GM20431 (cell line): ENCODE results near the gene SEC24C.
"Not testable (repeated sequence)": the region's sequence is repeated elsewhere in the genome, so short reads cannot be mapped to it uniquely, and the experiment has no call there.

Source experiments
- in situ Hi-C: fragments of 300-500 bp; cut with MseI, MboI; formaldehyde crosslinking; loops from one replicate; pipeline ENCODE4 v1.15.0; 2020; ENCODE audit warnings: low sequenced_read_pairs; ENCODE audit not compliant: unreplicated experiment

The SEC24C gene

DNA sequence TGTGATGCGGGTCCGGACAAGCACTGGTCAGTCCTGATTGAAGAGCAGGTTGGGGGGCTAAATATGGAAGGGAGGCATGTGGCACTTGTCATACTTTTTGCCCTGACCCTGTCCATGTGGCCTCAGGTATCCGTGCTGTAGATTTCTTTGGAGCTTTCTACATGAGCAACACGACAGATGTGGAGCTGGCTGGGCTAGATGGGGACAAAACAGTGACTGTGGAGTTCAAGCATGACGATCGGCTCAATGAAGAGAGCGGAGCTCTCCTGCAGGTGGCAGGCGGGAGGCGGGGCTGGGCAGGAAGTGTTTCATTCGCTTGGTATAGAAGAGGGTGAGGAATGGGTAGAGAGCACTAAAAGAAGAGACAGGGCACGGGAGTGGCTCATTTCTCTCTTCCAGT is 24.7 kb downstream of the SEC24C start:
- in situ Hi-C loops = no loop called here

DNA sequence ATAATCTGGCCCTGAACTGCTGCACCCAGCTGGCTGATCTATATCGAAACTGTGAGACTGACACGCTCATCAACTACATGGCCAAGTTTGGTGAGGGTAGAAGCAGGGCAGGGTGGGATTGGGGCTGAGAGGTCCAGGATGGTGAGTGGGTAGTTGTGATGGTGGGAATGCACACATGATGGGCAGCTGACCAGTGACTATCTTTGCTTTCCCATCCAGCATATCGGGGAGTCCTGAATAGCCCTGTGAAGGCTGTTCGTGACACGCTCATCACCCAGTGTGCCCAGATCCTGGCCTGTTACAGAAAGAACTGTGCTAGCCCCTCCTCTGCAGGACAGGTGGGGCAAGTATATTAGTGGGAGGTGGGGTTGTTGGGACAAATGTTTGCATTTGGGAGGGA is 25.2 kb downstream of the SEC24C start:
- in situ Hi-C loops = no loop called here

DNA sequence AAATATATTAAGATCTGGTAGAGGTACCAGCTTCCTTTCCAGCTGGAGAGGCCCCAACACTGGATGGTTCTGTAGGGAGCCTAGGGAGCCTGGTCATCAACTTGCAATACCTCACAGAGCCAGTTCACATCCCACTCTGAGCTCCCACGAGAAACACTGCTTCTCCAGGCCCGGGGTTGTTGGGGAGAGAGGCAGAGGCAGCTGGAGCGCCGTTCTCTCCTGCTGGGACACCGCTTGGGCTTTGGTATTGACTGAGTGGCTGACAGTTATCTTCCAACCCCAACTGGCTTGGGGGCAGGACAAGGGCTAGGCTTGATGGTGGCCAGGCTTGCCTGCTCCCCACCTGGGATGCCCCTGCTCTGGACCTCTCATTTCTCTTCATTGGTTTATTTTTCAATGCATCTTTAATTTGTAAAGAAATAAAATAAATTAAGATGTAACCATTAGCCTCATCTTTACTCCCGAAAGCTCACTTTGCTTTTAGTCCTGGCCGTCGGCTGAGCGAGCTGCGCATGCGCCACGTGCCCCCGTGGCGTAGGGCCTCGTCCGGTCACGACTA is 27.6 kb downstream of the SEC24C start:
- in situ Hi-C loops = no loop called here

DNA sequence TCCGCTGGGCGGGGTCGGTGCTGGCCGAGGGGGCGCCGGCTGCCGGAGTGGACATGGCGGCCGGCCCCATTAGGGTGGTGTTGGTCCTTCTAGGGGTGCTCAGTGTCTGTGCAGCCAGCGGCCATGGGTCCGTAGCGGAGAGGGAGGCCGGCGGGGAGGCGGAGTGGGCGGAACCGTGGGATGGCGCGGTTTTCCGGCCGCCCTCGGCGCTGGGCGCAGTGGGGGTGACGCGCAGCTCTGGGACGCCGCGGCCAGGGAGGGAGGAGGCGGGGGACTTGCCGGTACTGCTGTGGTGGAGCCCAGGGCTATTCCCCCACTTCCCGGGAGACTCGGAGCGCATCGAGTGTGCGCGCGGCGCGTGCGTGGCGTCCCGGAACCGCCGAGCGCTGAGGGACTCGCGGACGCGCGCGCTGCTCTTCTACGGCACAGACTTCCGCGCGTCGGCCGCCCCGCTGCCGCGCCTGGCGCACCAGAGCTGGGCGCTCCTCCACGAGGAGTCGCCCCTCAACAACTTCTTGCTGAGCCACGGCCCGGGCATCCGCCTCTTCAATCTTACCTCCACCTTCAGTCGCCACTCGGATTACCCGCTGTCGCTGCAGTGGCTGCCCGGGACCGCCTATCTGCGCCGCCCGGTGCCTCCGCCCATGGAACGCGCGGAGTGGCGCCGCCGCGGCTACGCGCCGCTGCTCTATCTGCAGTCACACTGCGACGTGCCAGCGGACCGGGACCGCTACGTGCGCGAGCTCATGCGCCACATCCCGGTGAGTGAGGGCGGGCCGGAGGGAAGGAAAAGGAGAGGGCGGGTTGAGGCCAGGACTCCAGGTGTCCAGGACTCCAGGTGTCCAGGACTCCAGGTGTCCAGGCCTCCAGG is 28.3 kb downstream of the SEC24C start:
- in situ Hi-C loops = no loop called here

DNA sequence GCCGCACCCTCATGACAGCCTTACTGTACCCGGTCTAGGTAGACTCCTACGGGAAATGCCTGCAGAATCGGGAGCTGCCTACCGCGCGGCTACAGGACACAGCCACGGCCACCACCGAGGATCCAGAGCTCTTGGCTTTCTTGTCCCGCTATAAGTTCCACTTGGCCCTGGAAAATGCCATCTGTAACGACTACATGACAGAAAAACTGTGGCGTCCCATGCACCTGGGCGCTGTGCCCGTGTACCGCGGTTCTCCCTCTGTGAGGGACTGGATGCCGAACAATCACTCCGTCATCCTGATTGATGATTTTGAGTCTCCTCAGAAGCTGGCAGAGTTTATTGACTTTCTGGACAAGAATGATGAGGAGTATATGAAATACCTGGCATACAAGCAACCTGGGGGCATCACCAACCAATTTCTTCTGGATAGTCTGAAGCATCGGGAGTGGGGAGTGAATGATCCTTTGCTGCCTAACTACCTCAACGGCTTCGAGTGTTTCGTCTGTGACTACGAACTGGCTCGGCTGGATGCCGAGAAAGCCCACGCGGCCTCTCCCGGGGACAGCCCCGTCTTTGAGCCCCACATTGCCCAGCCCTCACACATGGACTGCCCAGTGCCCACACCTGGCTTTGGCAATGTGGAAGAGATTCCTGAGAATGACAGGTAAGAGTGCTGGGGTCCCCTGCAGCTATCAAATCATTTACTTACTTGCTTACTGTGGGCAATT is 29.1 kb downstream of the SEC24C start:
- in situ Hi-C loops = no loop called here

DNA sequence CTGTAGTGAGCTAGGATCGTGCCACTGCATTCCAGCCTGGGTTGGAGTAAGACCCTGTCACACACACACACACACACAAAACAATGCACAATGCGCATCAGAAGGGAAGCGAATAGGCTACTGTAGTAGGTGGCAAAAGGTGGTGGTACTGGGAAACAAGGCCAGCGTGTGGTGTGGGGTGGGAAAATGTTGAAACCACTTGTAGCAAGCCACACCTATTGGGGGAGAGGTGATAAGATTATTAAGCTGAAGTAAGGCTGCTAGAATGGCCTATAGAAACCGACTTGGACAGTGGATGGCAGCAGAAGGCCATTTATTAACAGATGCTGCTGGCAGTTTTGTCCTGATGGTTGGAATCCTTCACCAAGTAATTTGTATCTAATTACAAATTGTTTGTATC is 30.5 kb downstream of the SEC24C start:
- in situ Hi-C loops = no loop called here

DNA sequence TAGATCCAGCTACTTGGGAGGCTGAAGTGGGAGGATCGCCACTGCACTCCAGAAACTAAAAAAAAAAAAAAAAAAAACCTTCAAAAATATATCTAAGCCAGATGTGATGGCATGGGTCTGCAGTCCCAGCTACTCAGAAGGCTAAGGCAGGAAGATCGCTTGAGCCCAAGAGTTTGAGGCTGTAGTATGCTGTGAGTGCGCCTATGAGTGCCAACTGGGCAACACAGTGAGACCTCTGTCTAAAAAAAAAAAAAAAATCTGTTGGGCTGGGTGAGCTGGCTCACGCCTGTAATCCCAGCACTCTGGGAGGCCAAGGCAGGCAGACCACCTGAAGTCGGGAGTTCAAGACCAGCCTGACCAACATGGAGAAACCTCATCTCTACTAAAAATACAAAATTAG is 34.8 kb downstream of the SEC24C start:
- in situ Hi-C loops = no loop called here

DNA sequence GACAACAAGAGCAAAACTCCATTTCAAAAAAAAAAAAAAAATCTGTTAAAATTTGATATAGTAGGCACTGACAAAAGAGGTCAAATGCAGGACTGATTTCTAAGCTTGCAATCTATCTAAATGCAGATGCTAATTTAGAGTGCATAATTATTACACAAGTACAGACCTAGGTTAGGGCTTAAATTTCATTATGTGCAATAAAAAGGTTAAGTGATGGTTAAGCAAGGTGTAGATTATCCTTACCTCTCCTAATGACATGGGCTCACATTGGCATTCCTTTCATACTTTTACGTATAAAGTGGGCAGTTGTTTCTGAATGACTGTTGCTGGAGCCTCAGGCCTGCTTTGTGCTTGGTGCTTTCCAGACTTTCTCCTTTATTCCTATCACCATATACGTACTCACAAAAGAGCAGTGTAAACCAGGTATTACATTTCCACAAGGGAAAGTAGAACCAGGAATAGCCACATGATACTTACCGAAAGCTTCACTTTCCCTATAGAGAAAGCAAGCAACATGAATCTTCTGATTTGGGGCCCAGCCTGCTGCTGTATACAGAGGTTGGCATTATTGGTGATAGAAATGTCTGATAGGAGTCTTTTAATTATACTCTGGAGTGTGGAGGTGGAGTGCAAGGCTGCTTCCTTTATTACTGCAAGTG is 35.5 kb downstream of the SEC24C start:
- in situ Hi-C loops = no loop called here

DNA sequence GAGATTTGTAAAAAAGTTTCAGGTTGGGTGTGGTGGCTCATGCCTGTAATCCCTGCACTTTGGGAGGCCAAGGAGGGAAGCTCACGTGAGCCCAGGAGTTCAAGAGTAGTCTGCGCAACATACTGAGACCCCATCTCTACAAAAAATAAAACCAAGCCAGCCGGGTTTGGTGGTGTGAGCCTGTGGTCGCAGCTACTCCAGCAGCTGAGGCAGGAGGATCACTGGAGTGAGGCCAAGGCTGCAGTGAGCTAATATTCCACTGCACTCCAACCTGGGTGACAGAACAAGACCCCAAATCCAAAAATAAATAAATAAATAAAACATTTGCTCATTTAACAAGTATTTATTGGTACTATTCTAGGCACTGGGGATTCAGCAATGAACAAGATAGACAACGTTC is 36.1 kb downstream of the SEC24C start:
- in situ Hi-C loops = no loop called here

DNA sequence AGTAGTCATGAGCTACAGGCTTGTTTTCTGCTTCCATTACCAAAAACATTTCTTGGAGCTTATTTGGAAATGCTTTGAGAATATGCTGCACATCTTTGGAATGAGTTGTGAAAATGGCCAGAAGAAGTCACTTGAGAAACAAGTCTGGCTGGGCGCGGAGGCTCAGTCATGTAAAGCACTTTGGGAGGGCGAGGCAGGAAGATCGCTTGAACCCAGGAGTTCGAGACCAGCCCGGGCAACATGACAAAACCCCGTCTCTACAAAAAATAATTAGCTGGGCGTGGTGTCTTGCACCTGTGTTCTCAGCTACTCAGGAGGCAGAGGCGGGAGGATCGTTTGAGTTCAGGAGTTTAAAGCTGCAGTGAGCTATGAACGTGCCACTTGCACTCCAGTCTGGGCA is 36.8 kb downstream of the SEC24C start:
- in situ Hi-C loops = no loop called here

DNA sequence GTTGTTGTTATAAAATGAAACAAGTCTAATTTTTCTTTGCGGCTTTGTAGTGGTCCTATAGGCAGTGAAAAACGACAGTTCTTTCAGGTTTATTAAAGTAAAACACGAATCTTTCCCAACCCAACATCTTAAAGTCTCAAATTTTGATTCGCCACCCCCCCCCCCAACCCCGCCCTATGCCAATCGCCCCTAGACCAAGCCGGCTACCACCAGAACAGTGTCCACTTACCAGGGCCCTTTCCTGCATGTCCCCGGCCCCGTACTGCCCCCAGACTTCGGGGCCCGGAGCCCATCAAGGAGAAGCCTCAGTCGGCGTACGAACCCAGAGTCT is 37.3 kb downstream of the SEC24C start:
- in situ Hi-C loops = no loop called here

DNA sequence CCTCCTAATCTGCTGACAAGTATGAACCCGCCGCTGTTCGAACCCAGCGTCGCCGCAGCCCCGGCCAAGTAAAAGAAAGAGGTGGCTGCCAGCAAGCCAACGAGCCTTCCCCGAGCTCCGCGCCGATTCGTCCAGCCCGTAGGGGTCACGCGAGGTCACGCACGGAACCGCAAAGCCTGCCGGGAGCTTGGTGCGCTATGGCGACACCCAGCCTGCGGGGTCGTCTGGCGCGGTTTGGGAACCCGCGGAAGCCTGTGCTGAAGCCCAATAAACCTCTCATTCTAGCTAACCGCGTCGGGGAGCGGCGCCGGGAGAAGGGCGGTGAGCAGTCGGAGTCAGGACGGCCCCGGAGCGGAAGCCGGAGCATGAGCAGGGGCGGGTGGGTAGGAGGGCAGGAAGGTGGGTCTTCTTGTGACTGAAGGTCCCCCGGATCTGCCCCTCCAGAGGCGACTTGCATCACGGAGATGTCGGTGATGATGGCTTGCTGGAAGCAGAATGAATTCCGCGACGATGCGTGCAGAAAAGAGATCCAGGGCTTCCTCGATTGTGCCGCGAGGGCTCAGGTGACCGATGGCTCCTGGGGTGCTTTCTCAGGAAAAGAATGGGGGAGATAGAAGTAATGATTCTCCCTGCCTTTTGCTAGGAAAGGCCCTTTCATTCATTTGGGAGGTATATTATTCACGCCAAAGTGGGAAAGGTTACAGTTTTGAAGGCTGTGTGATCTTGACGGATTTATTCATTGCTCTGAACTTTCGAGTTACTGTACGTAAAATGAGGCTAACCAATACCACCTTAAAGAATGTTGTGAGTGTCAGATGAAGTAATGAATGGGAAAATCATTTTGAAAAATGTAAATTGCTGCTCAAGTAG is 37.9 kb downstream of the SEC24C start, which contains the start of gene CHCHD1:
TSS of gene CHCHD1 (plus strand) at position 170 of the 870 bp plus-strand sequence. CDS start at position 198, 28 bp downstream.
- in situ Hi-C loops = no loop called here

DNA sequence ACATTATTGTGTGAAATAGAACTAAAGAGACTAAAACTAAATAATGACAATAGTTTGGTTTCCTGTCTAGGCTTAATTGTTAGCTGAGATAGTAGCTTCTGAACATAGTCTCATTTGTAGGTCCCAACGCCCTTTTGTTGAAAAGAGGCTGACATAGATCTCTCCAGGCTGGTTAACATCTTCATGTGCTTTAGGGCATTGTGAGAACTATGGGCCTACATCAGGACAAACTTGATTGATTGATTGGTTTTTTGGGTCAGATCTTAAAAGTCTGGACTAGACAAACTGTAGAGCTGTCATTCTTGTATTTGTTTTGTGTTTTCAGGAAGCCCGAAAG is 38.5 kb downstream of the SEC24C start:
- in situ Hi-C loops = no loop called here

DNA sequence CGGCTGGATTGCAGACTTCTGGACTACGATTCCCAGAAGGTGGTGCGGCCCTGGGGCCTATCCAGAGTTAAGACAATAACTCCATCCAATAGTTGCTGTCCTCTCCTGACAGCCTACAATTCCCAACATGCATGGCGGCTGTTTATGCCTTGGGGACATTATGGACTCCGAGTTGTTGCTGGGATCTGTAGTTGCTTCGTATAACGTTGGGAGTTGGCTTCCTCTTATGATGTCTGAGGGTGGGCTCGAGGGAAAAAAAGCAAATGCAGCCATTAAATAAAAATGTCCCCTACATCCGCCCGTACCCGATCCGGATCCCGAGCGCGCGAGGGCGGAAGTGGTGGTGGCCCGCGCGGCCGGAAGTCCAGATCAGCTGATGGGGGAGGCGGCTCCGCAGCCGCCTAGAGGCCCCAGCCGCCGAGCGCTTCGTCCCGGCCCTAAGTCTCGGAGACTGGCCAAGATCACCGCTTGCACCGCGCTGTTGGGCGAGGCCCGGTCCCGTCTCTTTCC is 41.1 kb downstream of the SEC24C start, which contains the start of gene ZSWIM8:
TSS of gene ZSWIM8 (plus strand) at position 396 of the 510 bp plus-strand sequence. CDS start 273 bp downstream, outside the sequence.
- in situ Hi-C loops = no loop called here

DNA sequence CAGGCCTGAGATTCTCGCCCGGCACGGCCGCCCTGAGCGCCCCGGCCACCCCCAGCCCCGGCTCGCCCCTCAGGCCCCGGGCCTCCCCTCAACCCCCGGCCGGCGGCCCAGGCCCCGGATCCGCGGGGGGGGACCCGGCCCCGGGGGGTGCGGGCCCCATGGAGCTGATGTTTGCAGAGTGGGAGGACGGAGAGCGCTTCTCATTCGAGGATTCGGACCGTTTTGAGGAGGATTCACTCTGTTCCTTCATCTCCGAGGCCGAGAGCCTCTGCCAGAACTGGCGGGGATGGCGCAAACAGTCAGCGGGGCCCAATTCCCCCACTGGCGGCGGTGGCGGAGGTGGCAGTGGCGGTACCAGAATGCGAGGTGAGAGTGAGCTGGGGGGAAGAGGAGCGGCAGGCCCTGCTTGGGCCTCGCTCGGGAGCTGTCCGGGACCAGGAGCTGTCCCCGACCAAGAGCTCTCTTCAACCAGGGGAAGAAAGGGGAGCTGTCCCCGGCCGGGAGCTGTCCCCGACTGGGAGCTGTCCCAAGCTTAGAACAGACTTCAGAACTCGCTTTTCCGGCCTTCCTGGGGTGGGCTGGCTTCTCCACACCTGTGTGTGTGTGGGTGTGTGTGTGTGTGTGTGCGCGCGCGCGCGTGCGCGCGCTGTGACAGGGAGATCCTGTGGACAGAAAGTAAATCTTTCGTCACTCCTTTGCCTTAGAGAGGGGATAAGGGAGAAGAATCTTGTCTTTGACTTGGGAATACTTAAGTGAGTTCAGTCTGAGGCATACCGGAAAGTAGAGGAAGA is 41.7 kb downstream of the SEC24C start:
- in situ Hi-C loops = no loop called here

DNA sequence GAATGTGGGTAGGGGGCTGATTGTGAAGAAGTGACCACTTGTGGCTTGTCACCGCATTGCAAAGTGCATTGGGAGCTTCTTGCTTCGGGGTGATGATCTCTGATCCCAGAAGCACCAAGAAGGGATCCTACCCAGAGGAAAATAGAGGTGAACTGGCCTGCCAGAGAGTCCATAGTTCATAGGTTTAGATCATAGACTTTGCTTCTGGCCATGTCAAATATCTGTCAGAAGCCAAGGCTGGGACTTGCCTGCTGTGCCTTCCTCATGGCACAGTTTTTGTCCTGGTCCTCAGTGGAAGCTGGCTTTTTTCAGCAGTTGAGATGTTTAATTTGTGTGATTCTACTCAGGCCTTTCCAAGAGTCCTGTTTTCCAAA is 42.3 kb downstream of the SEC24C start:
- in situ Hi-C loops = no loop called here

DNA sequence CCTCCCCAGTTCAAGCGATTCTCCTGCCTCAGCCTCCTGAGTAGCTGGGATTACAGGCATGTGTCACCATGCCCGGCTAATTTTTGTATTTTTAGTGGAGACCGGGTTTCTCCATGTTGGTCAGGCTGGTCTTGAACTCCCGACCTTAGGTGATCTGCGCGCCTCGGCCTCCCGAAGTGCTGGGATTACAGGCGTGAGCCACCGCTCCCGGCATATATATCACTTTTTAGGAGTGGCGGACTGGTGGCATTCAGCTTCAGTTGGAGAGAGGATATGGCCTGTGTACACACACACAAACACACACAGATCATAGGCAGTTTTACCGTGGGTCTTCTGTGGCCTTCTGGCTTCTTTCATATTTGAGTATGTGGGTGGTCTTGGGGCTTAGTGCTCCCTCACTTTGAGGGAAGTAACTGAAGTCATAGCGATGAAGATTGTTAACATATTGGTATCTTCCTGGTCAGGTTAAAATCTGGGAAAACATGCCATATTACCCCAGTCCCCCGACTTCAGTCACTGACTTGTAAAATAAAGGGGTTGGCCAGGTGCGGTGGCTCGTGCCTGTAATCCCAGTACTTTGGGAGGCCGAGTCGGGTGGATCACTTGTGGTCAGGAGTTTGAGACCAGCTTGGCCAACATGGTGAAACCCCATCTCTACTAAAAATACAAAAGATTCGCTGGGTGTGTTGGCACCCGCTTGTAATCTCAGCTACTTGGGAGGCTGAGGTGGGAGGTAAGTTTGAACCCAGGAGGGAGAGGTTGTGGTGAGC is 43.0 kb downstream of the SEC24C start:
- in situ Hi-C loops = not testable (repeated sequence)
